Measurements from ENCODE around the gene SCOC.
"Not testable (repeated sequence)": the region's sequence is repeated elsewhere in the genome, so short reads cannot be mapped to it uniquely, and the experiment has no call there.

SCOC gene

DNA sequence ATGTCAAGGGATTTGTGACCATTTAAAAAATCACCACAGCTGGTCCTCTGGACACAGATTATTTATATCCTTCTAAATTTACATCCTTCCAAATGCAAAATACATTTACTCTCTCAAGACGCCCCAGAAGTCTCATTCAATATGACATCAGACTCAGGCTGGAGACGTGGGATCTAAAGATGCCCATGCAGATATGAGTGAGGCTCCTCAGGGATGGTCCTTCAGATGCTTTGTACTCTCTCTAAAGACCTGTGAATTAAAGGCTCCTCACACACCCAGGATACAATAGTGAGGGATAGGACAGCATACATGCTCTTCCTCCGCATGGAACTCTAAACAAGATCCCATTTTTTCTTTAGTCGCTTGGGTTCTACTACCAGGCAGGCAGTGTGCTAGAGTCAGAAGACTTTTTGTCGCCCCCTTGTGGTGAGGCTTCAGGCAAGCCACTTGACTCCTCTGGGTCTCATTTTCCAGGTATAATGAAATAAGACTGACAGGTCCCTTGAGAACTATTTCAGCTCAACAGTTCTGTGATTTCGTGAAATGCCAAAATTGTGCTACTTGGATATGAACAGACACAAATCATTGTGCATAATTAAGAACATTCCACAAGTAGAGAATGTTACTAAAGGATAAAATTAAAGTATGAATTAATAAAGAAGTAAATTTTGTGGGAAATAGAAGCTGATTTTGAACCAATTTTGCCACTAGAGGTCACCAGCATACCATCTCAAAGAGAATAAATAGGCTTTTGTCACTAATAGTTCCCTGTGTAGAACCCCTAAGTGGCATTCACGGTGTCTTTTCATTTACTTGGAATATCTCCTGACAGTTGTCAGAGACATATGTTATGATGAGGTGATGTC, 13.7 kb upstream of the SCOC start:
- in situ Hi-C loops (cut with MboI; ENCODE audit: low sequenced_read_pairs) = no loop called here

DNA sequence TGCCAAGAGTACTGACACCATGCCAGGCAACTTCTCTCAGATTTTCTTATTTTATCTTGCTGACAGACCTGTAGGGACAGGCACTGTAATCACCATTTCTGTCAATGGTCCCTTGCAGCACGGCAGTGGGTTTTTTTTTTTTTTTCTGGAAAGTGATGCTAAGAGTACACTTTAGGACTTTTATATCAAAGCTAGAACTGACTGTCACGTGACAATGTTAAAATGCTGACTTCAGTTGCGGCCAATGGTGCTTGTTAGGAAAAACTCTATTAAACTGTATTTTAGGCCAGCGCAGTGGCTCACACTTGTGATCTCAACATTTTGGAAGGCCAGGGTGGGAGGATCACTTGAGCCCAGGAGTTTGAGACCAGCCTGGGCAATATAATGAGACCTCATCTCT, 12.3 kb upstream of the SCOC start:
- in situ Hi-C loops (cut with MboI; ENCODE audit: low sequenced_read_pairs) = no loop called here

DNA sequence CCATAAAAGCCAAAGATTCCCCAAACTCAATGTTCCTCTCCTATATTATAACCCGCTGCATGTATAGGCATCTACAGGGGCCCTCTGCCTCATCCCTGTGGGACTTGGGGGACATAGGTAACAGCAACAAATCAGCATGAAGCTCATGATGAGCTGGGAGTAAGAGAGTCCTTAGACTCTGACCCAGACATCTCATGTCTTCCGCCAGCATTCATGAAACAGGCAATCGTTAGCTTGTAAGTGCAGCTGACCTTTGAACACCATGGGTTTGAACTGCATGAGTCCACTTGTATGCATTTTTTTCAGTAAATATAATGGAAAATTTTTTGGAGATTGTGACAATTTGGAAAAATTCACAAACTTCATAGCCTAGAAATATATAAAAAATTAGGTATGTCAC, 10.4 kb upstream of the SCOC start:
- in situ Hi-C loops (cut with MboI; ENCODE audit: low sequenced_read_pairs) = no loop called here

DNA sequence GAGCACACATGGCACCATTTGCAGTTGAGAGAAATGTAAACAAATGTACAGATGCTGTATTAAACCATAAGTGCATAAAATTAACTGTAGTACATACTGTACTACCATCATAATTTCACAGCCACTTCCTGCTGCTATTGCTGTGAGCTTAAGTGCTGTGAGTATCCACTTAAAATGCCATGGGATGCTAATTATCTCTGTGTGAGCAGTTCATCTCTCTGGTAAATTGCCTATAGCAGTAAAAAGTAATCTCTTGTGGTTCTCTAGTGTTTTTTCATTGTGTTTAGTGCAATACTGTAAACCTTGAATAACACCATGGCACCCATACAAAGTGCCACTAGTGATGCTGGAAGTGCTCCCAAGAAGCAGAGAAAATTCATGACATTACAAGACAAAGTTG, 9.9 kb upstream of the SCOC start:
- in situ Hi-C loops (cut with MboI; ENCODE audit: low sequenced_read_pairs) = no loop called here

DNA sequence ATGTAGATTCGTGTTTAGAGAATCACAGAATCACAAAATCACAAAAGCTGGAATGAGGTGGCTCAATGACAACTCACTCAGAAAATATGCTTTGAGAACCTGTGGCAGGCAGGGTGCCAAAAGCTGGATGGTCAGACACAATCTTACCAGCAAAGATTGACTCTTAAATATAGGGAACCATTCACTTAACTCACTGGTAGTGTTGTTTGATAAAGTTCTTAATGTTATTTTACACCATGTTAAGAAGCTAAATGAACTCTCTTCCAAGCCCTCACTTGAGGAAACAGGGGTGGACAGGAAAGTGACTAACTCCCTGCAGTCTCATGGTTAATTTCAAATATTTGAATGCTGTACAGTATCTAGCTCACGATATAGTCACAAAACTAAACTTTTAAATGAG, 5.7 kb upstream of the SCOC start:
- in situ Hi-C loops (cut with MboI; ENCODE audit: low sequenced_read_pairs) = no loop called here

DNA sequence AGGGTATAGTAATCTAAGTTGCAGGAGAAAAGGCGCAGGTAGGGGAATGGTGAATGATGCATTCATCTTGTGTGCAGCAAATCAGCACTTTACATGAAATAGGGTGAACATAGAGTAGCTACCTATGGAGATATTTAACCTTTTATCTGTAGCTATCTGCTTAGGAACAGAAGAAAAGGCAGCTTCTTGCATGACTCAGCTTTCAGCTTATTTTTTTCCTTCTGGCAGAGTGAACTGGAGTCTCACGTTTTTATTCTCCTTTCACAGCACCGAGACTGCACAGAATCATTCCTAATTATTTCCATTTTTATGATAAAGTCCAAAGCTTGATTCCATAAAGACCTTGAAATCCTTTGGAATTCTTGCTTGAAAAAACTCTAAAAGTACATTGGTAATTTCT, 4.8 kb upstream of the SCOC start:
- in situ Hi-C loops (cut with MboI; ENCODE audit: low sequenced_read_pairs) = no loop called here

DNA sequence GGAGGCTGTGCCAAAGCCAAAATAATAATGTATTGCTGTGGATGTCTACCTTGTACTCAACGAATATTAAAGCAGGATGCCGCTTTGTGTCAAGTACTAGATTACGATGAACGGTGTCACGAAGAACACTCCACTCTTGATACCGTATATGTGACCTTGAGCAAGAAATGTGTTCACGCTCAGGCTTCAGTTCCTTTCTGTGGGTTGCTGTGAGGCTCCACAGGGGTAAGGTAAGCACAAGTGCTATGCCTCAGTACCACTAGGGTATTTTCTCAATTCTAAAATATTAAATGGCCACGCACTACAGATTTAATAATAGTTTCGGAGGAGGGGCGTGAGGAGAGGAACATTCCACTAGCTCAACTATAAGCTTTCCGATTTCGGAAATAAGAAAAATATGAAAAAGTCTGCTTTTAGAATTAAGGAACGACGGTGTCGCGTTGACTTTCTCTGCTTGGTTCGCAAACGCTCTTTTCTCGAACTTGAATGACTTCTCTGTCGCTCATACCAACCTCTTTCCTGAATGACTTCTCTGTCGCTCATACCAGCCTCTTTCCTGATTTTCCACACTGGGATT, 607 bp upstream of the SCOC start:
- in situ Hi-C loops (cut with MboI; ENCODE audit: low sequenced_read_pairs) = no loop called here

DNA sequence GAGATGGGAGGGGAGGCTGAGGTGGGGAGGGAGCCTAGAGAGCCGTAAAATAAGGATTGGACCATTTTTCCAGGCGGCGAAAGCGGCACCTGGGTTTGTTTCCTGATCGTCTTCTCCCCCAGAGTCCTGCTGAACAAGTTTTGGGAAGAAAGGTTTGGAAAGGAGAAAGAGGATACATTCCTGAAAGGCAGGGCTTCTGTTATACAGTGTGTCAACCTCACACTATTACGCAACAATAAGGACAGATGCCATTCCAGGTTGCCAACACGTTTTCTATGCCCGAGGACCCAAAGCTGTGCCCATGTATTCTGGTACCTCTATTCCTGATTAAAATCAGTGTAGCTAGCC, 658 bp downstream of the SCOC start:
- in situ Hi-C loops (cut with MboI; ENCODE audit: low sequenced_read_pairs) = no loop called here

DNA sequence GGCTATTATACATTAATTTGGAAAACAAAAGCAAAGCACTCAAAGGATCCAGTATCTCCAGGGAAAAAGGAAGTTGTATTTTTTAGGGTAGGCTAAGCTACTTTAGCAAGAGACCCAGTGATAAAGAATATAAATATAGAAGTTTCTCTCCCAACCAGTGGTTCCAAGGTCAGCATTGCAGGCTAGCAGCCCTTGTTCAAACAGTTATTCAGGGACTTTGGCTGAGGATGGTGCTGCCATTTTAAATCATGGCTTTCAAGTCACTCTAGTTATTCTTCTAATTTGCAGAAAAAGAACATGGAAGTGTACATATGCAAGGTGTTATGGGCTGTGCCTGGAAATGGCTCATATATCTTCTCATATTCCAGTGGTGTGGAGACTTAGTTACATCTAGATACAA, 9.3 kb downstream of the SCOC start:
- in situ Hi-C loops (cut with MboI; ENCODE audit: low sequenced_read_pairs) = no loop called here

DNA sequence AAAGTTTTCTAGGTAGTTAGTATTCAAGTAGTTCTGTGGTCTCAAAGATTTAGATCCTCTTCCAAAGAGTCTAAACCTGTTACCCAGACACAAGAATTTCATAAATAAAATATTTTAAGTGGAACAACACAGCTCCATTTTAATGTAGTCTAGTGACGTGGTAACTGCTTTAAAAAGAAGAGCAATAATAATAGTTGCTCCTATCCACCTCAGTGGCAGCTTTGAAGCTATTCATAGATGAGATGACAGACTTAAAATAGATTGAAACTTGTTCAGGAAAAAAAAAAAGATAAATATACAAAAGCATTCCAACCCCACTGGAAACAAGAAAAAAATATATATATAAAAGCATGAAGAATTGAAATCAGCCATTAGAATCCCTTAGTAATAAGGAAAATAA, 14.6 kb downstream of the SCOC start:
- in situ Hi-C loops (cut with MboI; ENCODE audit: low sequenced_read_pairs) = no loop called here

DNA sequence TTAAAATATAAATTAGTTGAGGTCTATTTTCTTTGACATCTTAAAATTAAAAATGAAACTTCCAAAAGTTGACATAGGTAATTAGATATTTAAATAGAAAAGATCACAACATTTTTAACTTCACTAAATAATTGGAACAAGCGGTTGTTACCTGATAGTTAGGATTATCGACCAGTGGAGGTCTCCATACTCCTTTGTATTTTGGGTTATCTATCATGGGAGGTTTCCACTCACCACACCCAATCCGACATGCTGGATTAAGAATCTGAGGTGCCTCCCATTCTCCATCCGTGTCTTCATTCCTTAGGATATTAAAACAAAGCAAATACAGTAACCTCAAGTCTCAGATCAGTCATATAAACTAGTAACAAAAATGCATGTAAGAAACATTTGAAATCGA, 22.2 kb downstream of the SCOC start:
- in situ Hi-C loops (cut with MboI; ENCODE audit: low sequenced_read_pairs) = no loop called here

DNA sequence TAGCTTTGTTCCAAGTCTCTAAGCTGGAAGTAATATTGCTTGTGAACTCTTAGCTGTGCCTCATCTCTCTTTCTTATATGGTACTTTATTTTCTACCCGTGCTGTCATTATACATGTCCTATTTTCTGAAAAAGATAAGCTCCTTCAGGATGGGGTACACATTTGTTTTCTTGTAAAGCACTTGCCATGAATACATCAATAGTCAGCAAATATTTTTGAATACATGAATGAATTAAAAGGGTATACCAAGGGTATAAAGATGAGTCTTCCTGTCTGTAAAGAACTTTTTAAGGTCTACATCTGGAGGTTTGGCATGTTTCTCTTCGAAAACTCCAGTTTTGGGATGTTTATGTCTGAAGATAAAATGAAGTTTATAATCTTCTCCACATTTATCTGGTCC, 26.7 kb downstream of the SCOC start:
- in situ Hi-C loops (cut with MboI; ENCODE audit: low sequenced_read_pairs) = no loop called here

DNA sequence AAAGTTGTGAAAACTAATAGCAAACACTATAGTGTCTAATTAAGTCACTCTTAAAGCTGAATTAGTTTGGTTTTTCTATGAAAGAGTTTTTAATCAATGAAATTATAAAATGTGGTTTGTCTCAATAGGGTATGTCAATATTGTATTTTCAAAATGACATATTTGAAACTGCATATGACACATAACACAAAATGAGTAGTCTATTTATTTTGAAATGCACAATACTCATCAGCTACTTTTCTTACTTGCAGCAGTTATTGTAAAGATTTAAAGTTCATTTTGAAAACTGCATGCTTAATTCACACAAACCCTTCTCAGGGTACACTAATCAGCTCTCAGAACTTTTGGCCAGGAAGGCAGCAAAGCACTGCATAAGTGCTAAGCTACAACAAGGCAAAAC, 32.8 kb downstream of the SCOC start:
- in situ Hi-C loops (cut with MboI; ENCODE audit: low sequenced_read_pairs) = no loop called here

DNA sequence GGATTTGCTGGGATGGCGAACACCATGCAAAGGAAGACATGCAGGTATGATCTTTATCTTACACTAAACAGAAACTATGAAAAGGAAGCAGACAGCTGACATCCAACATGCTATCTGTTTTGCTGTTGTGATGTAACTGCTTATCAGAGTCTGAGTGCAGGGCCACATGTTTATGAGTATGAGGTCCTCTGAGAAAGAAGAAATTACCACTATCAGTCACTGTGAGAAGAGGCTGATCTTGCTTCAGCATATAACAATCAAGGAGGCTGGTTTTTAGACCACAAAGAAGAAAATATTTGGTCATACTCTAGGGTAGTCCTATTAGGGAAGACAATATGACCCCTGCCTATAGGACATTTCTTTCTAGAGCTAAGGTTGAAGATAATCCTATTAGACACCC, 35.5 kb downstream of the SCOC start:
- in situ Hi-C loops (cut with MboI; ENCODE audit: low sequenced_read_pairs) = no loop called here

DNA sequence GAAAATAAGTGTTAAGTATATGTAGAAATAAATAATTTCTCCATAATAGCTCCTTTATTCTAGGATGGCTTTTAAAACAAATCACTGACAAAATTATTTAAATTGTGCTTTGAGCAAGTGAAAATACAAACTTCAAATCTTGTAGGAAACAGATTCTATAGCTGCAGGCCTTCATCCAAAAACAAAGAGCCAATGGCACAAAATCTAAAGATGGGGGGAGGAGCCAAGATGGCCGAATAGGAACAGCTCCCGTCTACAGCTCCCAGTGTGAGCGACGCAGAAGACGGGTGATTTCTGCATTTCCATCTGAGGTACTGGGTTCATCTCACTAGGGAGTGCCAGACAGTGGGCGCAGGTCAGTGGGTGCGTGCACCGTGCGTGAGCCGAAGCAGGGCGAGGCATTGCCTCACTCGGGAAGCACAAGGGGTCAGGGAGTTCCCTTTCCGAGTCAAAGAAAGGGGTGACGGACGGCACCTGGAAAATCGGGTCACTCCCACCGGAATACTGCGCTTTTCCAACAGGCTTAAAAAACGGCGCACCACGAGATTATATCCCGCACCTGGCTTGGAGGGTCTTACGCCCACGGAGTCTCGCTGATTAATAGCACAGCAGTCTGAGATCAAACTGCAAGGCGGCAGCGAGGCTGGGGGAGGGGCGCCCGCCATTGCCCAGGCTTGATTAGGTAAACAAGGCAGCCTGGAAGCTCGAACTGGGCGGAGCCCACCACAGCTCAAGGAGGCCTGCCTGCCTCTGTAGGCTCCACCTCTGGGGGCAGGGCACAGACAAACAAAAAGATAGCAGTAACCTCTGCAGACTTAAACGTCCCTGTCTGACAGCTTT, 39.9 kb downstream of the SCOC start:
- in situ Hi-C loops (cut with MboI; ENCODE audit: low sequenced_read_pairs) = not testable (repeated sequence)

DNA sequence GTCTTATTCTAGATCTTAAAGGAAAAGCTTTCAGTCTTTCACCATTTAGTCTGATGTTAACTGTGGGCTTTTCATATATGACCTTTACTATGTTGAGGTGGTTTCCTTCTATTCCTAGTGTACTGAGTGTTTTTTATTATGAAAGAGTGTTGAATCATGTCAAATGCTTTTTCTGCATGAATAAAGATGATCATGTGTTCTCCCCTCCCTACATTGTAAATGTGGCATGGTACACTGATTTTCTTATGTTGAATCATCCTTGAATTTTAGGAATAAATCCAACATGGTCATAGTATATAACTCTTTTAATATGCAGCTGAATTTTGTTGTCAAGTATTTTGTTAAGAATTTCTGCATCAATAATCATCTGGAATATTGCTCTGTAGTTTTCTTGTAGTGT, 49.7 kb downstream of the SCOC start:
- in situ Hi-C loops (cut with MboI; ENCODE audit: low sequenced_read_pairs) = no loop called here

DNA sequence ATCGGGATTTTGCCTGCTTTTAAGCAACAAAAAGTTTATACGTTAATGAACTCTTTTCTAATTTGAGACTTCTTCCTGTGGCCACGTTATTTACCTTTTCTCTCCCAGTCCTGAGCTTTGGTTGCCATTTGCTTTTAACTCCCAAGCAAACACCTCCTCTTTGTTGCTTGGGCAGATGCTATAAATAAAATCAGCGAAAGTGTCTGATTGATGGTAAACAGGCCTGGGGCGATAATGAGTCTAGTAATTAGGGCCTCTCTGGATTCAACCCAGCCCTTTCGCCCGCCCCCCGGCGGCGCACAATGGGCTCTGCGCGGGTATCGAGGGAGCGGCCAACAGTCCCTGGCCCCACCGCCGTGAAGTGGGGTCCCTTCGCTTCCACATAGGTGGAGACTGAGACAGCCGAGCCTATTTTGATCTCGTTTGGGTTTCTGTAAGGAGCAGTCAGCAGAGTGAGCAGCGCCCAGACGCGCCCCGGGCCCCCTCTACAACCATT, 53.2 kb downstream of the SCOC start:
- in situ Hi-C loops (cut with MboI; ENCODE audit: low sequenced_read_pairs) = no loop called here

DNA sequence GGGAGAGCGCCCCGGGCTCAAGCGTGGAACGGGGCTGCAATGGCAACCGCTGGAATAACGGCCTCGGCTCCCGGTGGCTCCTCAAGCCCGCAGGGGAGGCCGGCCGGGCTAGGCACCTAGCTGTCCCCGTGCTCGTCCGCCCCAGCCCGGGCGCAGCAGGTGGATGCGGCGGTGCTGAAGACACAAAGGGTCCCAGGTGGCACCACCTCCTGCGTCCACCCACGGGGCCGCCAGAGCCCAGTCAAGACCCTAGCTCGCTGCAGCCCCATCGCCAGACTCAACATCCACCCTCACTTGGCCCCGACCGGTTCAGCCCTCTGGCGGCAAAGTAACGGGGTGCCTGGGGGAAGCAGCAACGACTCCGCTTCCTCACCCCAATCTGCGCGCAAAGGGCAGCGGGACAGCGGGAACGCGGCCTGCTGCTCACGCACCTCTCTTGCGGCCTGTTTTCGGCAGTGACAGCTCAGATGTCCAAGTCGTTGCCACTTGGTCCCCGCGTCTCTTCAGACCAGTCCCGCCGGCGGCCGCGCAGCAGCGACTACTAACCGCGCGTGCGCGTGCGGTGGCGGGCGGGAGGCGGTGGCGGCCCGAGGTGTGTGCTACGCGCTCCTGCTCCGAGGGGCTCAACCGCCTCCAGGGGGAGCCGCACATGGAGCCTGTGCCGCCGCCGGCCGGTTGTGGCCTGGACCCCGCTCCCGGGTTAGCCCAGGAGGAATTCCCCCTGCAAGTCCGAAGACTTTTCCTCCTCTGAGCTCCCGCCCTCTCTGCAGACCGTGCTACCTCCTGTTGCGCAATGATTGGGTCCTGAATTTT, 53.9 kb downstream of the SCOC start, which contains the start of gene CLGN:
TSS of gene CLGN (minus strand) at position 543 of the 813 bp plus-strand sequence. CDS start 14,570 bp downstream, outside the sequence.
- in situ Hi-C loops (cut with MboI; ENCODE audit: low sequenced_read_pairs) = no loop called here

DNA sequence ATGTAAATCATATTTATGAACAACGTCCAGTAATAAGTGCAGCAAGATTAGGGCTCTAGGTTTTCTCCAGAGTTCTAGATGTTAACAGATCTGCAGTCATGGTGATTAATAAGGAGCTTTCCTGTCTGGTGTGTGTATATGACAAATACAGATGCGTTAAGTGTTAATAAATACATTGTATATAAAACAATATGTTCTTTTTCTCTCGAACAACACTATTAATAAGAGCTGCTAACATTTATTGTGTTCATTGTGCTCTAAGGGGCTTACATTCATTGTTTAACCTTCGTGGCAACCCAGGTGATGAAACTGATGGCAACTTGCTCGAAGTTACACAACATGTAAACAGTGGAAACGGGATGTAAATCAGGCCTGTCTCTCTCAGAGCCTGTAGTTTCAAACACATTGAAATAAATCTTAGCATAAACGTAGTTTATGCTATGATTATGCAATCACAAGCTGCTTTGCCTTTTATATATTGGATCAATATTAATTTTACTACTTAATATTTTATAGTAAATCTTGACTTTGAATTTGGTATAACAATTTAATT, 54.5 kb downstream of the SCOC start:
- in situ Hi-C loops (cut with MboI; ENCODE audit: low sequenced_read_pairs) = no loop called here
